Transverse colon (tissue), 4 donors: ENCODE data around the gene UBR3. TPM values are rescaled to one million over a fixed set of nuclear protein-coding genes. Genes with fewer than 3 reads are reported as not detected.
"Not testable (repeated sequence)": the region's sequence is repeated elsewhere in the genome, so short reads cannot be mapped to it uniquely, and the experiment has no call there.

ENCODE experiments used
- DNase-seq: peaks from one replicate; pipeline ENCODE4 v3.0.0-alpha.2; 2019
- H3K27ac ChIP-seq, 4 donors: fragments of 200-600 bp; sonication (generic); 2 replicates each; pipeline ENCODE4 v1.5.1; 2016 to 2018; ENCODE audit warnings: inconsistent platforms in 4 of 4
- H3K27me3 ChIP-seq: fragments of 200-600 bp; sonication (generic); 2 replicates; pipeline ENCODE4 v1.5.1; 2017; ENCODE audit warnings: inconsistent platforms
- H3K36me3 ChIP-seq, 4 donors: fragments of 200-600 bp; sonication (generic); 2 replicates each; pipeline ENCODE4 v1.5.1; 2017 to 2019; ENCODE audit warnings: inconsistent platforms in 4 of 4
- H3K4me1 ChIP-seq, 4 donors: fragments of 200-600 bp; sonication (generic); 2 replicates each; pipeline ENCODE4 v1.5.1; 2017 to 2020; ENCODE audit warnings: inconsistent platforms in 4 of 4
- H3K4me3 ChIP-seq, 4 donors: fragments of 200-600 bp; sonication (generic); 1 replicate in 1 of 4; 2 replicates in 3 of 4; pipeline versions ENCODE4 v1.5.1 to v1.6.1; 2017 to 2019; ENCODE audit warnings: inconsistent platforms in 4 of 4
- H3K9me3 ChIP-seq, 2 donors: fragments of 200-600 bp; sonication (generic); 2 replicates each; pipeline ENCODE4 v1.5.1; 2017 to 2019; ENCODE audit warnings: inconsistent platforms in 2 of 2
- EP300 ChIP-seq: sonication (generic); formaldehyde crosslinking; IDR thresholded peaks from one replicate; pipeline ENCODE4 v1.6.1; 2017; ENCODE audit warnings: antibody characterized with exemption, low read depth
- POLR2A ChIP-seq: fragments of 450-650 bp; IDR thresholded peaks from one replicate; pipeline ENCODE4 v1.6.1; 2016; ENCODE audit warnings: antibody characterized with exemption, mild to moderate bottlenecking, moderate library complexity
- POLR2AphosphoS5 ChIP-seq, 3 donors: sonication (generic); formaldehyde crosslinking; IDR thresholded peaks; one replicate each; pipeline ENCODE4 v1.6.1; 2016; ENCODE audit warnings: antibody characterized with exemption in 3 of 3
- WGBS, 2 donors: methylation state at CpG; one replicate each; pipeline ENCODE4 v1.1.5; 2018; ENCODE audit warnings: low coverage in 1 of 2; 5-methylcytosine and 5-hydroxymethylcytosine counted together
- in situ Hi-C, 4 donors: fragments of 200-750 bp; cut with MboI; loops; one replicate each; pipeline versions ENCODE4 v1.15.0 to v1.15.1; 2017; ENCODE audit warnings: low sequenced_read_pairs in 3 of 4, low pct_ligation_motif_present in 1 of 4, low pct_unique_long_range_greater_than_20kb in 1 of 4
- intact Hi-C: fragments of 100-400 bp; cut with DNase I; formaldehyde crosslinking; loops from one replicate; pipeline ENCODE4 v1.15.1; 2023; ENCODE audit warnings: low total_unique reads
- total RNA-seq, 4 donors: library from RNA; depleted of rRNA; stranded (reverse); fragments of >200 nt; gene quantifications; one replicate each; pipeline ENCODE4 v1.1.0, GENCODE V29; 2016
- TF ChIP-seq, protein P1 (sequence below), 5 experiments: fragments of 200-600 bp in 3 of 5; fragments of 450-650 bp in 2 of 5; sonication (generic) in 3 of 5; IDR thresholded peaks; 1 replicate in 2 of 5; 2 replicates in 3 of 5; pipeline ENCODE4 v1.5.1; 2016 to 2017; ENCODE audit warnings: antibody characterized with exemption in 5 of 5, inconsistent platforms in 3 of 5, mild to moderate bottlenecking in 2 of 5, moderate library complexity in 1 of 5

Gene UBR3
- total RNA-seq, 4 donors from 2014 or later, result 45.2 to 79.0 (median 74.1) TPM

DNA sequence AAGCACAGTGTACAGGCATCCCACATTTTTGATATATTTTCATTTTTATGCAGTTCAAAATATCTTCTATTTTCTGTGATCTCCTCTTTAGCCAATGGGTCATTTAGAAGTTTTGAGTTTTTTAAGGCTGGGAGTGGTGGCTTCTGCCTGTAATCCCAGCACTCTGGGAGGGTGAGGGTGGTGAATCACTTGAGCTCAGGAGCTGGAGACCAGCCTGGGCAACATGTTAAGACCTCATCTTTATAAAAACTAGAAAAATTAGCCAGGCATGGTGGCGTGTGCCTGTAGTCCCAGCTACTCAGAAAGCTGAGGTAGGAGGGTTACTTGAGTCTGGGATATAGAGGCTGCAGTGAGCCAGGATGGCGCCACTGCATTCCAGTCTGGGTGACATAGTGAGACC lies 17.8 kb downstream of the UBR3 start:
- Histone ChIP-seq H3K27ac (no peak overlapping the region), H3K27me3 (no peaks in the 10 kb centered on the region), H3K4me3 (no peak overlapping the region), H3K9me3 (no peaks in the 10 kb centered on the region), H3K4me1 (peaks cover 1 to 31% (median 7%) of the 10 kb centered on the region in 4 donors), H3K36me3 (no peaks in the 10 kb centered on the region)
- TF ChIP-seq, protein P1, sequence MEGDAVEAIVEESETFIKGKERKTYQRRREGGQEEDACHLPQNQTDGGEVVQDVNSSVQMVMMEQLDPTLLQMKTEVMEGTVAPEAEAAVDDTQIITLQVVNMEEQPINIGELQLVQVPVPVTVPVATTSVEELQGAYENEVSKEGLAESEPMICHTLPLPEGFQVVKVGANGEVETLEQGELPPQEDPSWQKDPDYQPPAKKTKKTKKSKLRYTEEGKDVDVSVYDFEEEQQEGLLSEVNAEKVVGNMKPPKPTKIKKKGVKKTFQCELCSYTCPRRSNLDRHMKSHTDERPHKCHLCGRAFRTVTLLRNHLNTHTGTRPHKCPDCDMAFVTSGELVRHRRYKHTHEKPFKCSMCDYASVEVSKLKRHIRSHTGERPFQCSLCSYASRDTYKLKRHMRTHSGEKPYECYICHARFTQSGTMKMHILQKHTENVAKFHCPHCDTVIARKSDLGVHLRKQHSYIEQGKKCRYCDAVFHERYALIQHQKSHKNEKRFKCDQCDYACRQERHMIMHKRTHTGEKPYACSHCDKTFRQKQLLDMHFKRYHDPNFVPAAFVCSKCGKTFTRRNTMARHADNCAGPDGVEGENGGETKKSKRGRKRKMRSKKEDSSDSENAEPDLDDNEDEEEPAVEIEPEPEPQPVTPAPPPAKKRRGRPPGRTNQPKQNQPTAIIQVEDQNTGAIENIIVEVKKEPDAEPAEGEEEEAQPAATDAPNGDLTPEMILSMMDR (IDR thresholded peaks at IDR 0.05), result no peak
- TF ChIP-seq POLR2AphosphoS5 (IDR thresholded peaks at IDR 0.05), result no peak
- no peak for TF ChIP-seq EP300
- no peak for TF ChIP-seq POLR2A
- no peak for DNase-seq
- 92% methylated on average over 2 of the region's 2 CpGs; no CpG with 5 or more reads in 1 of the 2 donors for WGBS, 2 donors
- in situ Hi-C loops (no loop called here), intact Hi-C loops (no loop called here)

GRCh38 chr2:169848959-169849693 lies 21.9 kb downstream of the UBR3 start:
- DNase-seq, H3K27ac ChIP-seq, H3K4me3 ChIP-seq, H3K36me3 ChIP-seq, intact Hi-C loops, H3K9me3 ChIP-seq, H3K27me3 ChIP-seq, in situ Hi-C loops: not testable (repeated sequence)
- 81 to 83% methylated on average over 4 to 8 of the region's 8 CpGs for WGBS, 2 donors
- H3K4me1 ChIP-seq, result peaks cover 0 to 19% (median 0%) of the 10 kb centered on the region in 4 donors

DNA sequence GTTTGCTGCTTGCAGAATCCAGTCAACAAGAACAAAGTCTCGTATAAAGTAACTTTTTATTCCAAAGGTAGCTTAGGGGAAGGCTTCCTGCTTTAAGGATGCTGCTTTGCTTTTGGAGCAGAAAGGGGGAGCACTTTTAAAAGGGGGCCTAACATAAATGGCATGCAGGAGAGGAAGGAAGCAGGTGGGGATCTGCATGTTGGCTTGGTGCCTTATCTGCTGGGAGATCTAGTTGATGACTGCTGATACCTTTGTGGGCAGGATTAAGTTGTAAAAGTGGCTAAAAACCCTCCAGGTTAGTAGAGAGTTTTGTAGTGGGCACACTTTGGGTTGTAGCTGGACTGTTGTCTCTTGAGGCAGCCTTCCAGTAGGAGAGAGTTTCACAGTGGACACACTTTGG lies 22.5 kb downstream of the UBR3 start:
- WGBS, 2 donors, result 100% methylated on average over 1 of the region's 1 CpG
- no peak for DNase-seq
- Histone ChIP-seq H3K27me3 (no peaks in the 10 kb centered on the region), H3K27ac (no peak overlapping the region), H3K36me3 (no peaks in the 10 kb centered on the region), H3K9me3 (no peaks in the 10 kb centered on the region), H3K4me3 (no peak overlapping the region), H3K4me1 (peaks cover 0 to 19% (median 0%) of the 10 kb centered on the region in 4 donors)
- intact Hi-C loops, result no loop called here
- in situ Hi-C loops, result no loop called here
- TF ChIP-seq EP300 (no peak), POLR2A (no peak), POLR2AphosphoS5 (IDR thresholded peaks at IDR 0.05) (no peak)

- WGBS, 2 donors, result 83 to 85% methylated on average over 4 of the region's 4 CpGs
These were observed 25.9 kb downstream of the UBR3 start for GRCh38 chr2:169853041-169853668.

DNA sequence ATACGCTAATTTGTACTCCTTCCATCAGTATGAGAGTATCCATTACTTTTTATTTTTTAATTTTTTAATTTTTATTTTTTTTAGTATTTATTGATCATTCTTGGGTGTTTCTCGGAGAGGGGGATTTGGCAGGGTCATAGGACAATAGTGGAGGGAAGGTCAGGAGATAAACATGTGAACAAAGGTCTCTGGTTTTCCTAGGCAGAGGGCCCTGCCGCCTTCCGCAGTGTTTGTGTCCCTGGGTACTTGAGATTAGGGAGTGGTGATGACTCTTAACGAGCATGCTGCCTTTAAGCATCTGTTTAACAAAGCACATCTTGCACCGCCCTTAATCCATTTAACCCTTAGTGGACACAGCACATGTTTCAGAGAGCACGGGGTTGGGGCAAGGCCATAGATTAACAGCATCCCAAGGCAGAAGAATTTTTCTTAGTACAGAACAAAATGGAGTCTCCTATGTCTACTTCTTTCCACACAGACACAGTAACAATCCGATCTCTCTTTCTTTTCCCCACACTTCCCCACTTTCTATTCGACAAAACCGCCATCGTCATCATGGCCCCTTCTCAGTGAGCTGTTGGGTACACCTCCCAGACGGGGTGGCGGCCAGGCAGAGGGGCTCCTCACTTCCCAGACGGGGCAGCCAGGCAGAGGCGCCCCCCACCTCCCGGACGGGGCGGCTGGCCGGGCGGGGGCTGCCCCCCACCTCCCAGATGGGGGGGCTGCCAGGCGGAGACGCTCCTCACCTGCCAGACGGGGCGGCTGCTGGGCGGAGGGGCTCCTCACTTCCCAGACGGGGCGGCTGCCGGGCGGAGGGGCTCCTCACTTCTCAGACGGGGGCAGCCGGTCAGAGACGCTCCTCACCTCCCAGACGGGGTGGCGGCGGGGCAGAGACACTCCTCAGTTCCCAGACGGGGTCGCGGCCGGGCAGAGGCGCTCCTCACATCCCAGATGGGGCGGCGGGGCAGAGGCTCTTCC lies 28.3 kb downstream of the UBR3 start:
- H3K36me3 ChIP-seq, H3K4me1 ChIP-seq, H3K27me3 ChIP-seq, in situ Hi-C loops, H3K4me3 ChIP-seq, DNase-seq, intact Hi-C loops, H3K27ac ChIP-seq, H3K9me3 ChIP-seq: not testable (repeated sequence)
- WGBS, 2 donors, result 94 to 100% methylated on average over 2 to 23 of the region's 42 CpGs

More at GRCh38 chr2:169853041-169853668, 25.9 kb downstream of the UBR3 start:
- Histone ChIP-seq H3K4me3 (no peak overlapping the region), H3K27me3 (no peaks in the 10 kb centered on the region), H3K36me3 (no peaks in the 10 kb centered on the region), H3K27ac (no peak overlapping the region), H3K9me3 (no peaks in the 10 kb centered on the region), H3K4me1 (peaks cover 0 to 7% (median 0%) of the 10 kb centered on the region in 4 donors)
- TF ChIP-seq, protein P1 (IDR thresholded peaks at IDR 0.05), result no peak
- no peak for TF ChIP-seq POLR2AphosphoS5 (IDR thresholded peaks at IDR 0.05)
- no peak for TF ChIP-seq EP300
- TF ChIP-seq POLR2A, result no peak
- intact Hi-C loops, result no loop called here
- in situ Hi-C loops, result no loop called here
- DNase-seq, result no peak
